HG03135 (cell line): Measurements from ENCODE around the gene FOXP1.

Experiments
- ATAC-seq: cut with Tn5 transposase; IDR thresholded peaks from one replicate; pipeline ENCODE4 v1.9.1; 2021; ENCODE audit warnings: mild to moderate bottlenecking, moderate library complexity; ENCODE audit not compliant: unreplicated experiment

Gene FOXP1

DNA sequence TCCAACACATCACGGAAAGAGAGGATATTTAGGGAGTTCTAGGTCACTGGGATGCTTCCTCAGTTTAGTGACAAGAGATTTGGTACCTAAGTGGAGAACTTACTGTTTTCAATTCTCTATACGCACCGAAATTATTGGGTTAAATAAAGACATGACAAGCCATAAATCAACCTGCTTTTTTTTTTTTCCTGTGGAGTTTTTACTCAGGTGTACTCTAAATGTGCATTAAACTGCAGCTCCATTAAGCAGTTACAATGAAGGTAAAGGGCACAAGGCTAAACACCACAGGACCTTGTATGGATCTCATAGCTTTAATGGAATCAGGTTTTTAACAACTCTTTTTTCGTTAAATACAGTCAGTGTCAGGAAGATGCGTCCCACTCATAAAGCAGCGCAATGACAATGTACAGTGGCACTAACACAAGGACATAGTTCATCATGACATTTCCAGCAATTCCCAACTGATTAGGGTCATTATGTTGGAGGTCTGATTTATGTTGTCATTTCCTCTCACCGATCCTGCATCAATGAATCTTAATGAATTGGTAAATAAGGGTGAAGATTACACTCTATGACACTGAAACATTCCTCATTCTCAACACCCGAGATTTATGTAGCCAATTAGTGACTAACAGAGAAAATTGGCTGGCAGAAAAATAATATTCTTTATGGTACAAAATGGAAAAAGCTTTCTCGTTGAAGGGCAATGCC lies 355.2 kb downstream of the FOXP1 start:
- no peak for ATAC-seq

DNA sequence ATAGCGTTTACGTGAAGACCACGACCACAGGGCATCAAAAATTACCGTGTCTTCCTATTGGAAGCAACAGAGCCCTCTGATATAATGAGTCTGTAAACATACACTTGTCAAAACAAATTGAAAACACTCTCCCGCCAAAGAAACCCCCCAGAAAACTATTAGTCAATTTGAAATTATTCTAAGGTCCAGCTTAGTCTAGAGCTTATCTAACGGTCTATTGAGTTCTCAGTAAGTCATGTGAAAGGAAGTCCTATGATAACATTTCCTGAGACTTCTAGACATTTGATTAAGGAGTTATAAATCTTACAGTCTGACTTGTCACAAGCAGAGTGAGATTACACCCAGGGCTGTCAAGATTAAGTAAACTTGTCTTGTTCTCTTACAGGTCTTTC lies 356.3 kb downstream of the FOXP1 start:
- ATAC-seq = no peak

DNA sequence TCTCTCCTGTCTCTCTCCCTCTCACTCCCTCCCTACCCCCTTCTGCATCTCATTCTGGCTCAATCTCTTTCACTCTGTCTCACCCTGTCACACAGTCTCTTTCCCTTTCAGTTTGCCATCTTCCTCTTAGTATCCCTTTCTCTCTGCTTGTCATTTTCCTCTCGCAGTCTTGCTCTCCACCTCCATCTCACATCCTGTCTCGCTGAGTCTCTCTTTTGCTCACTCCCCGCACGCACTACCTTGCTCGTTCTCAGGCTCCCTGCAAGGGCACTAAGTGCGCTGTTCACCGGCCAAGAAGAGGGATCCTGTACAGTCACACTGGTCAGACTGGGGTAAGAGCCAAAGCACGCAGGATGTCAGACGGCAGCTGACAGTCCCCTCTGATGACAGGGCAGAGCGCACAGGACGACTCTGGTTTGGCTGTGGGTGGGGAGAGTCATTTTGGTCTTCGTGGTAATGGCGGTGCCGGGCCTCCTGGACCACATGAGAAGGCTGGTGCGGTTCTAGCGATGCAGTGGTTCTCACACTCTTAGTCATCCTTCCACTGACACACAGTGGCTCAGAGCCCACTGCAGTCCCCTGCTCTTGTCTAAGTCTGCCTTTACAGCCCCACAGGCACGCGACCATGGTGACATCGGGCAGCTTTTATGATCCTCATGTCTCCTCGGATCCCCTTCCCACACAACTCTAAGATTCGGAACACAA lies 356.8 kb downstream of the FOXP1 start:
- ATAC-seq = peak; percentile 83

GRCh38 chr3:71225951-71226564 lies 357.5 kb downstream of the FOXP1 start:
- ATAC-seq = peak; percentile 2

- no peak for ATAC-seq
Measured at GRCh38 chr3:71225002-71225684, 358.4 kb downstream of the FOXP1 start.

DNA sequence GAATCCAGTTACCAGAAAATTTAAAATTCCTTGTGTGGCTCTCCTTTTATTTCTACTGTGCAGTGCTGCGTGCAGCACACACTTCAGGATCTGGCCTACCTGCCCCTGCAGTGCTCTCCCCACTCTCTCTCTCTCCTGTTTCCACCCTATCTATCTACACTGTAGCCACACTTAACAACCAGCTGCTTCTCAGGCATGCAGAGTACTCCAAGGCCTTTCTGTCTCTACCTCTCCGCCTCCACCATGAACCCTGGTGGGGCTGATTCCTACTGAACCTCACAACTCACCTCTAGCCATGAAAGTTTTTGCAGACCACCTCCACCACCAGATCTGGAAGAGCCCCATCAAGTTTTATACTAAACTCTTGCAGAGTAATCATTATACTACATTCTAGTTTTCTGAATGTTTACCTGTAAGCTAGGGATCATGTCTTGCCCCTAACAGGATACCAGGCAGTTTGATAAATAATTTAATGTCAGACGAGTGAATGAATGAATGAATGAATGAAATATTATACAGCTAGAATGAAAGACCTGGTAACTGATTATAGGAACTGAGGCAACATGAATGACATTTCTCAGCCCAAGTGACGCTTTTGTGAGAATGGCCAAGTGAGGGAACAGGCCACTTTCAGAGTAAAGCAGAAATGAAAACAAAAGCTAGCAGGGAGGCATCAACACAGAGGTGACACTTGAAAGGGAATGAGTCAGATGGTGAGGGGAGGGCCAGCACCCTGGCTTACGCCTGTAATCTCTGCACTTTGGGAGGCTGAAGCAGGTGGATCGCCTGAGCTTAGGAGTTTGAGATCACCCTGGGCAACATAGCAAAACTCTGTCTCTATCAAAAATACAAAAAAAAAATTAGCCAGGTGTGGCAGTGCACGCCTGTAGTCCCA lies 363.5 kb downstream of the FOXP1 start:
- ATAC-seq = peak; percentile 90

DNA sequence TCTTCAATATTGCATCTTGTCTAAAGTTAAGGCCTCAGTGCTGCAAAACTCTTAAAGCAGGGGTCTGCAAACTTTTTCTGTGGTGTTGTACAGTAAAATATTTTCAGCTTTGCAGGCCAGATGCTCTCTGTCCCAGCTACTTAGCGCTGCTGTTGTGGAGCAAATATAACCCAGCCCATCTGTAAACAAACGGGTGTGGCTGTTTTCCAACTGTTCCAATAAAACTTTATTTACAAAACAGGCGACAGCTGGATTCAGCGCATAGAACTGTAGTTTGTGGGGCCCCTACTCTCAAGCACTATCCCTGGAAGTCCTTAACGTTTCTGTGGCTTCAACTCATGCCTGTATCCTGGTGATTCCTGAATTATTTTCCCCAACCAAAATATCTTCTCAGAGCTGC lies 365.0 kb downstream of the FOXP1 start:
- no peak for ATAC-seq

- ATAC-seq = no peak
Measured at GRCh38 chr3:71217640-71218222, 365.8 kb downstream of the FOXP1 start.

DNA sequence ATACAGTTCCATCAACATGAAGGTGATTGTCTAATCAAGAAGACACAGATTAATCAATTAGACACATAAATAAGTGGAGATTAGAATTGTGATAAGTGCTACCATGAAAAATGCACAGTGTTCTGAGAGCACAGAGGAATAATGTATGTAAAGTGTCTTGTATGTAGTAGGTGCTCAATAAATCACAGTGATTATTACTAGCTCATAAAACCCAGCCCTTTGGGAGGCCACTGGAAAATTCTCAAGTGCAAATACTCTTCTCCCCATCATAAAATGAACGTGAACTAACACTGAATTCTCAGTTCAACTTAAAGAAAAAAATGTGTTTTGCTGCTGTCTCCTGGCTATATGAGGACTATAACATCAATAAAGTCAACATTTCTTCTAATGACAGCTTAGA lies 368.2 kb downstream of the FOXP1 start:
- ATAC-seq = no peak

GRCh38 chr3:71214797-71215196 lies 368.7 kb downstream of the FOXP1 start:
- ATAC-seq = no peak

DNA sequence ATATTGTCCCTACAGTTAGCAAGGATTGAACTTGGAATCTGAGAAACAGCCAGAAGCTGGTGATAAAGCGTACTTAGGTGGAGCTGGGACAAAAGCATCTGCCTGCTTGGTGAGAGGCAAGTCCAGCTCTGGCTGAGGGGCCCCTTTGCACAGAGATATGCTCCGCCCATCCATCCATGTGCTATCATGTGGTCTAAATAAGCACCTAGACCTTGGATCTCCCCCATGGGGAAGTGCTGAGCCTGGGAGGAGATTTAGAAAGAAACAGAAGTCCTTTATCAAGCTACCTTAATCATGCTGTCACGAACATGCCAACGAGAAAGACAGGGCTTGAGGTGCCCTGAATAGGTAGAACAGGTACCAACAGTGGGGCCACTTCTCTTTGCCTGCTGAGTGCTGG lies 369.5 kb downstream of the FOXP1 start:
- ATAC-seq = no peak

DNA sequence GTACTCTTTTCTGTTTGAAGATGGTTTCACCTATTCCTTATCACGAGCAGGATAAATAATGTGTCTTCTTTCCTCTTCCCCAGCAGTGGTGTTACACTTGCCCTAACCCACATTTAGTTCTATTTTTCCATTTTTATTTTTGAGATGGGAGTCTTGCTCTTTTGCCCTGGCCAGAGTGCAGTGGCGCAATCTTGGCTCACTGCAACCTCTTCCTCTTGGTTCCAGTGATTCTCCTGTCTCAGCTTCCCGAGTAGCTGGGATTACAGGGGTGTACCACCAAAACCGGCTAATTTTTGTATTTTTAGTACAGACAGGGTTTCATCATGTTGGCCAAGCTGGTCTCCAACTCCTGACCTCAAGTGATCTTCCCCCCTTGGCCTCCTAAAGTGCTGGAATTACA lies 372.4 kb downstream of the FOXP1 start:
- ATAC-seq = no peak

DNA sequence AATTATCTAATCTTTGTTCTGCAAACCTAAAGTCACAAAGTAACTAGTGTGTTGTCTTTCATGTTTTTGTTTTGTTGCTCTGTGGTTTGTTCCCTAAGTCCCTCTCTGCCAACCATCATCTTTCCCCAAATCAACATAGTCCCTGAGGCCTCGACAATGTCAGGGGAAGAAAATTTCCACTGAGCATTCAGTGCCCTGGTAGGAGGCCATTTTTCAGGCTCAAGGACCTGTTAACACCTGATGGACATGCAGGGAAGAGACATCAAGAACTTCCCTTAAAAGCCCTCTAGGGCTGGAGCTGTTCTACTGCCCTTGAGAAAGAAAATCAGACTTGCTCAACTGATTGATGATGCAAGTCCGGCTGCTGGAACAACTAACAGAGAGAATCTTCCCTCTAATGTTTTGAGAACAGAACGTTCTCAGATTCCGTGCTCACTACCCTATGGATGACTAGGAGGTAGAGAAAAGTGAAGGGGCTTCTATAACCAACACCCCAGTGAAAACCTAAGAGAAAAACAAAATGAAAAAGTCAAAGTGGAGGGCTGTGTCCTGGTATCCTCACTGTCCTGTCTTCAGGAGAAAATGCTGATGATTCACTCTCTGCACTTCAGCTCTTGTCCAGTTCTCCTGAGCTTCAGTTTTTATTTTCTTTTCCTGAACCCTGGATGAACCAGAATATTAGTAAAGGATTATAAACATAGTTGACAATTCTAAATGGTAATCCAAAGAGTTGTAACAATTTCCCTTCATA lies 373.1 kb downstream of the FOXP1 start:
- no peak for ATAC-seq

GRCh38 chr3:71208211-71209095 lies 375.1 kb downstream of the FOXP1 start:
- no peak for ATAC-seq

DNA sequence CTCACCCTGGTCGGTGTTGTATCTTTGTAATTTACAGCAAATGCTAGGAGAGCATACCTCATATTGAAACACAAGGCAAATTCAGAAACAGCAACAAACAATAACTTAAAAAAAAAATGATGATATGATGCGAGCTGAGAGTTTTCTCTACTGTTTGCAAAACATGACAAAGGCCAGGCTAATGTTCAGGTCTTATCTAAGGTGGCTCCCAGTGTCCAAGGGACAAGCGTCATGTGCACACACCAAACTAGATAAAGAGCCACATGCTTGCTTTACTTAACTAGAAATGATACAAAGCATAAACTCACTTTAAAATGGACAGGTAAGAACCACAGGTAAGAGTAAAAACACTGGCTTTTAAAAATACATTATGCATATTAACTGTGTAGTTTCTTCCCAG lies 375.9 kb downstream of the FOXP1 start:
- ATAC-seq = no peak

- ATAC-seq = no peak
Measured at GRCh38 chr3:71206305-71207165, 377.0 kb downstream of the FOXP1 start.

GRCh38 chr3:71203727-71204488 lies 379.6 kb downstream of the FOXP1 start:
- no peak for ATAC-seq
